Stomach (tissue), 4 donors: Measurements from ENCODE around the gene ATG9A.

Experiments
- POLR2A ChIP-seq, 4 donors: fragments of 450-650 bp; IDR thresholded peaks; one replicate each; pipeline ENCODE4 v1.6.1; 2016; ENCODE audit warnings: antibody characterized with exemption in 4 of 4, control low read depth in 2 of 4, mild to moderate bottlenecking in 1 of 4, moderate library complexity in 1 of 4
- TF ChIP-seq, protein P1 (sequence below), 7 experiments: fragments of 450-650 bp in 4 of 7; fragments of 200-600 bp in 3 of 7; sonication (generic) in 3 of 7; IDR thresholded peaks; one replicate each; pipeline ENCODE4 v1.5.1; 2016 to 2019; ENCODE audit warnings: antibody characterized with exemption in 7 of 7, control low read depth in 2 of 7, mild to moderate bottlenecking in 1 of 7

DNA sequence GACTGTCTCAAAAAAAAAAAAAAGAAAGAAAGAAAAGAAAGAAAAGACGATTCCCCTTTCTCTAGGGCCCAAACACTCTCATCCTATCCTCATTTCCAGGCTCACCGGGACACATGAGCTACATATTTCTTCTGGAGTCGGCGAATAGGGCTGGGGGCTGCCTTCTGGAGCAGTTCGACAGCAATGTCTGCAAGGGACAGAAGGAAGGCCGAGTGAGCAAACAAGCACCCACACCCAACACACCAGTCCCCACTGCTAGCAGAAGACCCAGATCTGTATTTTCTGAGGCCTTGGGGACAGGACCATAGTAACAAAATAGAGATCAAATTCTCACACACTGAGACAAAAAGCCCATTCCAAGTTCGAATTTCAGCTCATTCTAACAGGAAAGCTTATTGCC lies 54.0 kb downstream of the ATG9A start:
- TF ChIP-seq, protein P1, sequence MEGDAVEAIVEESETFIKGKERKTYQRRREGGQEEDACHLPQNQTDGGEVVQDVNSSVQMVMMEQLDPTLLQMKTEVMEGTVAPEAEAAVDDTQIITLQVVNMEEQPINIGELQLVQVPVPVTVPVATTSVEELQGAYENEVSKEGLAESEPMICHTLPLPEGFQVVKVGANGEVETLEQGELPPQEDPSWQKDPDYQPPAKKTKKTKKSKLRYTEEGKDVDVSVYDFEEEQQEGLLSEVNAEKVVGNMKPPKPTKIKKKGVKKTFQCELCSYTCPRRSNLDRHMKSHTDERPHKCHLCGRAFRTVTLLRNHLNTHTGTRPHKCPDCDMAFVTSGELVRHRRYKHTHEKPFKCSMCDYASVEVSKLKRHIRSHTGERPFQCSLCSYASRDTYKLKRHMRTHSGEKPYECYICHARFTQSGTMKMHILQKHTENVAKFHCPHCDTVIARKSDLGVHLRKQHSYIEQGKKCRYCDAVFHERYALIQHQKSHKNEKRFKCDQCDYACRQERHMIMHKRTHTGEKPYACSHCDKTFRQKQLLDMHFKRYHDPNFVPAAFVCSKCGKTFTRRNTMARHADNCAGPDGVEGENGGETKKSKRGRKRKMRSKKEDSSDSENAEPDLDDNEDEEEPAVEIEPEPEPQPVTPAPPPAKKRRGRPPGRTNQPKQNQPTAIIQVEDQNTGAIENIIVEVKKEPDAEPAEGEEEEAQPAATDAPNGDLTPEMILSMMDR (IDR thresholded peaks at IDR 0.05) = no peak
- no peak for TF ChIP-seq POLR2A (IDR thresholded peaks at IDR 0.05)
